Measurements from ENCODE around the gene DDO. TPM values are rescaled to one million over a fixed set of nuclear protein-coding genes. Genes with fewer than 3 reads are reported as not detected.

The DDO gene
- polyA plus RNA-seq, 1 donor from 2014 or later, result not detected

DNA sequence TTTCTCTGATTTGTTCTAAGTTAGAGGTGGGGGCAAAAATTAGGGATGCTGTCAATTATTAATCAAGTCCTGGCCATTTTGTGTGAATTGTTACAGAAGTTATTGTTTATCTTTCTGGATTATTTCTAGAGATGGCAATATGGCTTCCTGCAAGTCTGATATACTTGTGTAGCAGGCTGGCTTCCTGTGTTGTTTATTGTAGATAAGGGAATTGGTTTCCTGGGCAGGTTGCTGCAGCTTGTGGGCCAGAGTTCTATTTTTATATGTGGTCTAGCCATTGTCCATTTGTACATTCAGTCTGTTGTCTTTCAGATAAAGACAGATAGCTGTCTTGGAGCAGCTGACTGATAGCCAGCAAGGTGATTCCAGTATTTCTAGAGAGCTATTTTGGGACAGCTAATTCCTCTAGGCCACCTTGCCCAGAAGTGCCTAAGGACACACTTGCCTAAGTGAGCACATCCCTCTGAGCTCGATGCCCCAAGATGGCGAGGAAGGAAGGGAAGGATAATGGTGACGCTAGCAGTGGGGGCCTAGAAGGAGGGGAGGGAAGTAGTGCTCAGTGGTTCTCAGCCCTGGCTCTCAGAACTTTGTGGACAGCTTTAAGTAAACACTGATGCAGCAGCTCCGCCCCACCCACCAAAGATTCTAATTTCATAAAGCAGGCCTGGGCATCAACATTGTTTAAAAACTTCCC lies 25.5 kb downstream of the DDO start:
- Histone ChIP-seq H3K9me3 (ENCODE audit: low read length) (no peaks in the 10 kb centered on the region), H3K36me3 (ENCODE audit: insufficient read depth, low read length) (no peaks in the 10 kb centered on the region), H3K4me3 (ENCODE audit: low read length) (no peak overlapping the region), H3K27ac (ENCODE audit: low read length) (no peak overlapping the region), H3K9me2 (ENCODE audit: insufficient read depth, low read length) (no peaks in the 10 kb centered on the region), H4K20me1 (ENCODE audit: insufficient read depth) (no peaks in the 10 kb centered on the region), H3K79me2 (replicated peaks; ENCODE audit: insufficient read depth, low read length) (no peaks in the 10 kb centered on the region), H3F3A (ENCODE audit: insufficient read depth, low read length, poor library complexity, severe bottlenecking) (no peaks in the 10 kb centered on the region), H2AFZ (ENCODE audit: low read depth, low read length) (no peak overlapping the region), H3K4me2 (ENCODE audit: low read length) (no peak overlapping the region), H3K27me3 (ENCODE audit: insufficient read depth, low read depth, low read length) (no peaks in the 10 kb centered on the region), H3K9ac (ENCODE audit: low read length) (no peak overlapping the region)
- TF ChIP-seq, protein P1, sequence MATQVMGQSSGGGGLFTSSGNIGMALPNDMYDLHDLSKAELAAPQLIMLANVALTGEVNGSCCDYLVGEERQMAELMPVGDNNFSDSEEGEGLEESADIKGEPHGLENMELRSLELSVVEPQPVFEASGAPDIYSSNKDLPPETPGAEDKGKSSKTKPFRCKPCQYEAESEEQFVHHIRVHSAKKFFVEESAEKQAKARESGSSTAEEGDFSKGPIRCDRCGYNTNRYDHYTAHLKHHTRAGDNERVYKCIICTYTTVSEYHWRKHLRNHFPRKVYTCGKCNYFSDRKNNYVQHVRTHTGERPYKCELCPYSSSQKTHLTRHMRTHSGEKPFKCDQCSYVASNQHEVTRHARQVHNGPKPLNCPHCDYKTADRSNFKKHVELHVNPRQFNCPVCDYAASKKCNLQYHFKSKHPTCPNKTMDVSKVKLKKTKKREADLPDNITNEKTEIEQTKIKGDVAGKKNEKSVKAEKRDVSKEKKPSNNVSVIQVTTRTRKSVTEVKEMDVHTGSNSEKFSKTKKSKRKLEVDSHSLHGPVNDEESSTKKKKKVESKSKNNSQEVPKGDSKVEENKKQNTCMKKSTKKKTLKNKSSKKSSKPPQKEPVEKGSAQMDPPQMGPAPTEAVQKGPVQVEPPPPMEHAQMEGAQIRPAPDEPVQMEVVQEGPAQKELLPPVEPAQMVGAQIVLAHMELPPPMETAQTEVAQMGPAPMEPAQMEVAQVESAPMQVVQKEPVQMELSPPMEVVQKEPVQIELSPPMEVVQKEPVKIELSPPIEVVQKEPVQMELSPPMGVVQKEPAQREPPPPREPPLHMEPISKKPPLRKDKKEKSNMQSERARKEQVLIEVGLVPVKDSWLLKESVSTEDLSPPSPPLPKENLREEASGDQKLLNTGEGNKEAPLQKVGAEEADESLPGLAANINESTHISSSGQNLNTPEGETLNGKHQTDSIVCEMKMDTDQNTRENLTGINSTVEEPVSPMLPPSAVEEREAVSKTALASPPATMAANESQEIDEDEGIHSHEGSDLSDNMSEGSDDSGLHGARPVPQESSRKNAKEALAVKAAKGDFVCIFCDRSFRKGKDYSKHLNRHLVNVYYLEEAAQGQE (IDR thresholded peaks at IDR 0.05; ENCODE audit: borderline replicate concordance), result no peak
- no peak for TF ChIP-seq EZH2 (IDR thresholded peaks at IDR 0.05; ENCODE audit: borderline replicate concordance, insufficient read depth, low read length, poor library complexity, severe bottlenecking)
- TF ChIP-seq SMC3 (conservative IDR thresholded peaks at IDR 0.05; ENCODE audit: poor library complexity), result no peak
- TF ChIP-seq RAD21 (conservative IDR thresholded peaks at IDR 0.05), result no peak
- no peak for TF ChIP-seq MXI1 (conservative IDR thresholded peaks at IDR 0.05; ENCODE audit: poor library complexity, severe bottlenecking)
- no peak for TF ChIP-seq EP300 (conservative IDR thresholded peaks at IDR 0.05; ENCODE audit: poor library complexity, severe bottlenecking)
- no peak for TF ChIP-seq TAF1 (IDR thresholded peaks at IDR 0.05; ENCODE audit: low read depth)
- no peak for TF ChIP-seq POLR2AphosphoS5 (IDR thresholded peaks at IDR 0.05)
- TF ChIP-seq, protein P2, sequence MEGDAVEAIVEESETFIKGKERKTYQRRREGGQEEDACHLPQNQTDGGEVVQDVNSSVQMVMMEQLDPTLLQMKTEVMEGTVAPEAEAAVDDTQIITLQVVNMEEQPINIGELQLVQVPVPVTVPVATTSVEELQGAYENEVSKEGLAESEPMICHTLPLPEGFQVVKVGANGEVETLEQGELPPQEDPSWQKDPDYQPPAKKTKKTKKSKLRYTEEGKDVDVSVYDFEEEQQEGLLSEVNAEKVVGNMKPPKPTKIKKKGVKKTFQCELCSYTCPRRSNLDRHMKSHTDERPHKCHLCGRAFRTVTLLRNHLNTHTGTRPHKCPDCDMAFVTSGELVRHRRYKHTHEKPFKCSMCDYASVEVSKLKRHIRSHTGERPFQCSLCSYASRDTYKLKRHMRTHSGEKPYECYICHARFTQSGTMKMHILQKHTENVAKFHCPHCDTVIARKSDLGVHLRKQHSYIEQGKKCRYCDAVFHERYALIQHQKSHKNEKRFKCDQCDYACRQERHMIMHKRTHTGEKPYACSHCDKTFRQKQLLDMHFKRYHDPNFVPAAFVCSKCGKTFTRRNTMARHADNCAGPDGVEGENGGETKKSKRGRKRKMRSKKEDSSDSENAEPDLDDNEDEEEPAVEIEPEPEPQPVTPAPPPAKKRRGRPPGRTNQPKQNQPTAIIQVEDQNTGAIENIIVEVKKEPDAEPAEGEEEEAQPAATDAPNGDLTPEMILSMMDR (IDR thresholded peaks at IDR 0.05; ENCODE audit: poor library complexity, severe bottlenecking), result no peak

DNA sequence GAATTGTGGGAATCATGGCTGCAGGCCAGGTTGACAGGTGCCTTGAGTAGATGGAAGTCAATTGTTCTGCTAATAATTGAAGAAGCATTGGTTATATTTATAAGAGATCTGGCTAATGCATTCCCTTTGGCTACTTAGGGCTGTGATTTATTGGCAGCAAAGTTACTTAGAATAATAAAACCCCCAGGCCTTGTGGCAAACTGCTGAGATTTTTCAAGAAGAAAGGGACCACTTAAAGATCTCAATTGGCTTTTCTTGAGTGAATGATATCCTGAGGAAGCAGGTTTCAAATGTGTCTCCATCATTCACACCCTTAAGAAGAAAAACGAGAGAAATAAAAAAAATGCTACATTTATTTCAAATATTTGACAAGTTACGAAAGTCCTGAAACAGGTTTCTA lies 27.4 kb downstream of the DDO start:
- Histone ChIP-seq H3K27ac (ENCODE audit: low read length) (no peak overlapping the region), H4K20me1 (ENCODE audit: insufficient read depth) (no peaks in the 10 kb centered on the region), H3K79me2 (replicated peaks; ENCODE audit: insufficient read depth, low read length) (no peaks in the 10 kb centered on the region), H3K27me3 (ENCODE audit: insufficient read depth, low read depth, low read length) (no peaks in the 10 kb centered on the region), H3K4me3 (ENCODE audit: low read length) (no peak overlapping the region), H3K36me3 (ENCODE audit: insufficient read depth, low read length) (no peaks in the 10 kb centered on the region), H2AFZ (ENCODE audit: low read depth, low read length) (no peak overlapping the region), H3F3A (ENCODE audit: insufficient read depth, low read length, poor library complexity, severe bottlenecking) (no peaks in the 10 kb centered on the region), H3K9ac (ENCODE audit: low read length) (no peak overlapping the region), H3K9me2 (ENCODE audit: insufficient read depth, low read length) (no peaks in the 10 kb centered on the region), H3K4me2 (ENCODE audit: low read length) (no peak overlapping the region), H3K9me3 (ENCODE audit: low read length) (no peaks in the 10 kb centered on the region)
- TF ChIP-seq EP300 (conservative IDR thresholded peaks at IDR 0.05; ENCODE audit: poor library complexity, severe bottlenecking) (no peak), TAF1 (IDR thresholded peaks at IDR 0.05; ENCODE audit: low read depth) (no peak), EZH2 (IDR thresholded peaks at IDR 0.05; ENCODE audit: borderline replicate concordance, insufficient read depth, low read length, poor library complexity, severe bottlenecking) (no peak), POLR2AphosphoS5 (IDR thresholded peaks at IDR 0.05) (no peak), MXI1 (conservative IDR thresholded peaks at IDR 0.05; ENCODE audit: poor library complexity, severe bottlenecking) (no peak), RAD21 (conservative IDR thresholded peaks at IDR 0.05) (no peak), SMC3 (conservative IDR thresholded peaks at IDR 0.05; ENCODE audit: poor library complexity) (no peak)
- TF ChIP-seq, protein P1 (IDR thresholded peaks at IDR 0.05; ENCODE audit: borderline replicate concordance), result no peak
- TF ChIP-seq, protein P2 (IDR thresholded peaks at IDR 0.05; ENCODE audit: poor library complexity, severe bottlenecking), result no peak

Data from neural cell (in vitro differentiated cells).